GM12892 (cell line): ENCODE data around the gene FKBP14.

Experiments
- POLR2A ChIP-seq: IDR thresholded peaks from 2 replicates; pipeline ENCODE4 v1.6.1; 2011; ENCODE audit warnings: low read depth, low read length, control low read depth
- POLR2AphosphoS5 ChIP-seq: IDR thresholded peaks from 2 replicates; pipeline ENCODE4 v1.6.1; 2011; ENCODE audit warnings: low read depth, low read length, control low read depth
- TAF1 ChIP-seq: IDR thresholded peaks from 2 replicates; pipeline ENCODE4 v1.6.1; 2011; ENCODE audit warnings: low read depth, mild to moderate bottlenecking, control low read depth, low read length, borderline replicate concordance

DNA sequence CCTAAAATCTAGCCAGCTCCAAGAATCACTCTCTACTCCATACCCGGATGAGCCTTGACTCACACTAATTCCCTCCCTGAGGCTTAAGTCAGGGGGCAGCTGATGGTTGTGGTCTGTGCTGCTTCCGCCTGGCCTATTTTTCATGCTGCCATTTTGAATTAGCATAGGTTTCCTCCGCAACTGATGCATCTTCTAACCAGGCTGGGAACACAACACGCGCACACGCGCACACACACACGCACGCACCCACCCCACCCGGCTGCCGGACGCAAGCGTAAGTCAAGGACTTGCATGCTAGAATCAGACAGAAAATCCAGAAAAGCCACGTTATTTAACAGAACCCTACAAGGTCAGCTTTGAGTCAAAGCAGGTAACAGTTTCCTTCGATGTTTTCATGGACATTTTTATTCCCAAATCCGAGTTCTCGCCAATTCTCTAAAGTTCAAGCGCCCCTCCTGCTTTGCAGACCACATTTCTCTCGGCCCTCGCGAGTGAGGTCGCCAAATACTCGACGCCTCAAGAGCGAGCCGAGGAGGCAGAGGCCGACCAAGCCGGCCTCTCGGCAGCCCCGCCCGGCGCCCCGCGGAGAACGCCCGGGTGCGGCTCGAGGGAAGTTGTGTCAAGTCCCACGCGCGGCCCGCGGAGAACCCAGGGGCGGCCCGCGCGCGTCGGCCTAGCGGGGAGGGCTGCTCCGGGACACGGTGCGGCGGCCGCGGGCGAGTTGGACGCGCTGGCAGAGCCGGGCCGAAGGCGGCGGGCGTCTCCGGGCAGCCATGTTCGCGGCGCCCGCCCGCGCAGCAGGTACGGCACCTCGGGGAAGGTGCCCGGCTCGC, 37.9 kb downstream of the FKBP14 start:
- TF ChIP-seq POLR2AphosphoS5 (no peak), TAF1 (peak; percentile 57; the same call in 1 of the 2 replicates), POLR2A (peak; percentile 39; the same call in 1 of the 2 replicates)
